Epithelial cell of esophagus (primary cell): ENCODE data around the gene HSD11B1L.
"Not testable (repeated sequence)": the region's sequence is repeated elsewhere in the genome, so short reads cannot be mapped to it uniquely, and the experiment has no call there.

Experiments used
- DNase-seq: peaks from one replicate; pipeline ENCODE4 v3.0.0; 2010; ENCODE audit warnings: low read depth
- H3K4me3 ChIP-seq: 2 replicates; pipeline ENCODE4 v1.5.1; 2011; ENCODE audit warnings: mild to moderate bottlenecking, low read length, control low read depth
- TF ChIP-seq, protein P1 (sequence below): IDR thresholded peaks from 2 replicates; pipeline ENCODE4 v1.5.1; 2011; ENCODE audit warnings: low read depth, mild to moderate bottlenecking, low read length, control low read depth, inconsistent platforms; ENCODE audit not compliant: insufficient read depth; ENCODE audit errors: missing control alignments

HSD11B1L gene

DNA sequence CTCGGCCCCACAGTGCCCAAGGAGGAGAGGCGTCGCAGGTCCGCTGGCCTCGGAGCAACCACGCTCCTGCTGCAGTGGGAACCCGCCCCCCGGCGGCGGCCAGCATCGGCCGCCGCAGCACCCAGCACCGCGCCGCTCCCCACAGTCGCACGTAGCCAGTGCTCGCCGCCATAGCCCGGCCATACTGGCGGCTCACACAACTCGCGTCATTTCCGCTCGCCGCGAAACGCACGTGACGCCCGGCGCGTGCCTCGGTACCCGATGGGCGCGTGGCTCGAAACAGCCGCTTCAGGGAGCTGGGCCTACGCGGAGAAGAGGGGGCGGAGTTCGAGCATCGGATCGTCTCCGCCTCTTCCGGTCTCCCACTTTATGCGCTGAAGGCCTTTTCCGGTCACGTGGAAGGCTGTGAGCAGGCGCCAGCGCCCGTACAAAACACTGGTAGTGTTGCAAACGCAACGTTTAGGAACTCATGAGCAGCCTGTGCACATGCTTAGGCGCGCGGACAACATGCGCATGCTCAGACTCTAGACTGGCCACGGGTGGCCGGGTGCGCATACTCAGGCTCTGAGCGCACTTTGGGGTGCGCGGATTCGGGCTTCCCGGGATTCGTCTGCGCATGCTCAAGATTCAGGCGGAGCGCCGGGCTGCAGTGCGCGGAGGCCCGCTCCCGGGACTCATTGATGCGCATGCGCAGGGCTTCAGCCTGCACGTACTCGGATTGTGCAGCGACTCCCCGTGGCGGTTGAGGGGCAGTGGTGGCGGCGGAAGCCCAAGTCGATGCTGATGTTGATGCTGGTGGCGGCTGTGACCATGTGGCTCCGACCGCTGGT is 39.3 kb downstream of the HSD11B1L start, which contains the start of the genes CATSPERD and LONP1:
Gene CATSPERD (plus strand): TSS at position 677 of the 830 bp plus-strand sequence. CDS start 101 bp downstream, at position 778.
Gene LONP1 (minus strand): TSS at position 186 of the 830 bp plus-strand sequence. CDS start 14 bp downstream, at position 172.
- TF ChIP-seq, protein P1, sequence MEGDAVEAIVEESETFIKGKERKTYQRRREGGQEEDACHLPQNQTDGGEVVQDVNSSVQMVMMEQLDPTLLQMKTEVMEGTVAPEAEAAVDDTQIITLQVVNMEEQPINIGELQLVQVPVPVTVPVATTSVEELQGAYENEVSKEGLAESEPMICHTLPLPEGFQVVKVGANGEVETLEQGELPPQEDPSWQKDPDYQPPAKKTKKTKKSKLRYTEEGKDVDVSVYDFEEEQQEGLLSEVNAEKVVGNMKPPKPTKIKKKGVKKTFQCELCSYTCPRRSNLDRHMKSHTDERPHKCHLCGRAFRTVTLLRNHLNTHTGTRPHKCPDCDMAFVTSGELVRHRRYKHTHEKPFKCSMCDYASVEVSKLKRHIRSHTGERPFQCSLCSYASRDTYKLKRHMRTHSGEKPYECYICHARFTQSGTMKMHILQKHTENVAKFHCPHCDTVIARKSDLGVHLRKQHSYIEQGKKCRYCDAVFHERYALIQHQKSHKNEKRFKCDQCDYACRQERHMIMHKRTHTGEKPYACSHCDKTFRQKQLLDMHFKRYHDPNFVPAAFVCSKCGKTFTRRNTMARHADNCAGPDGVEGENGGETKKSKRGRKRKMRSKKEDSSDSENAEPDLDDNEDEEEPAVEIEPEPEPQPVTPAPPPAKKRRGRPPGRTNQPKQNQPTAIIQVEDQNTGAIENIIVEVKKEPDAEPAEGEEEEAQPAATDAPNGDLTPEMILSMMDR = peak; percentile 92
- peak within 1 kb of the TSS; percentile 96 for H3K4me3 ChIP-seq
- peak; percentile 99 for DNase-seq

DNA sequence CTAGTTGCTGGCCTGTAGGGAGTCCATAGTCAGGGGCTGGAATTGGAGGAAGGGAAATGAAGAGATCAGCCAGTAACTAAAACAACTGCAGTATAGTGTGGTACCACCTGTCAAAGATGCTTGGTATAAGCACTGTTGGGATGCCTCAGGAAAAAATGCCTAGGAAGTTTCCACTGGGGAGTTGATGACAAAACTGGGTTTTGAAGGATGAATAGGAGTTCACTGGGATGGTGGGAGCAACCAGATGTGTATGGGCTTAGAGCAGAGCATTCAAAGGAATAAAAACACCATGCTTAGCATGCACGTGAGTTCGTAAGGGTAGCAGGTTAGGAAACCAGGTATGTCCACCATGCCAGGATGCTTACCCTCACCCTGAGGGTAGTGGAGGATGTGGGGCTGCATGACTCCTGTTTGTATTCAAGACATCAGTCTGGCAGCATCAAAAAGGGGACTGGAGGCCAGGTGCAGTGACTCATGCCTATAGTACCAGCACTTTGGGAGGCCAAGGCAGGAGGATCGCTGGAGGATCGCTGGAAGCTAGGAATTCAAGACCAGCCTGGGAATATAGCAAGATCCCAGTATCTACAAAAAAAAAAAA is 46.7 kb downstream of the HSD11B1L start:
- no peak for DNase-seq
- H3K4me3 ChIP-seq = no peak overlapping the region
- TF ChIP-seq, protein P1 = no peak

DNA sequence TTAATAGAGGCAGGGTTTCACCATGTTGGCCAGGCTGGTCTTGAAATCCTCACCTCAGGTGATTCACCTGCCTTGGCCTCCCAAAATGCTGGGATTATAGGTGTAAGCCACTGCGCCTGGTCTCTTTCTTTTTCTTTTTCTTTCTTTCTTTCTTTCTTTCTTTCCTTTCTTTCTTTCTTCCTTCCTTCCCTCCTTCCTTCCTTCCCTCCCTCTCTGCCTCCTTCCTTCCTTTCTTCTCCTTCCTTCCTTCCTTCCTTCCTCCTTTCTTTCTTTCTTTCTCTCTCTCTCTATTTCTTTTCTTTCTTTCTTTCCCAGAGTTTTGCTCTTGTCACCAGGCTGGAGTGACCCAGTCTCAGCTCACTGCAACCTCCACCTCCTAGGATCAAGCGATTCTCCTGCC is 52.3 kb downstream of the HSD11B1L start:
- H3K4me3 ChIP-seq, DNase-seq: not testable (repeated sequence)
